ENCODE data around the gene REEP6. TPM values are rescaled to one million over a fixed set of nuclear protein-coding genes. Genes with fewer than 3 reads are reported as not detected.

Gene REEP6
- total and polyA plus RNA-seq, 3 donors from 2014 or later = 386 to 454 (median 429) TPM

GRCh38 chr19:1478934-1479707, 11.9 kb upstream of the REEP6 start, which contains the start of gene C19orf25:
Gene C19orf25, minus strand, starts transcription at chr19:1479215. Its CDS starts 312 bp downstream, at chr19:1478903.
- Histone ChIP-seq H3K4me1 (peaks cover 14% of the 10 kb centered on the region), H3K9me3 (no peaks in the 10 kb centered on the region), H3K36me3 (ENCODE audit: low read depth, missing control alignments) (no peaks in the 10 kb centered on the region), H3K4me3 (peak within 1 kb of the TSS; percentile 89 to 98), H3K27ac (peak within 1 kb of the TSS; percentile 61 to 62), H3K27me3 (no peaks in the 10 kb centered on the region)
- WGBS, 2 donors = 1 to 2% methylated on average over 4 to 71 of the region's 71 CpGs
- intact Hi-C loops (cut with DNase I; ENCODE audit: low total_unique reads) = no loop called here
- TF ChIP-seq POLR2A (IDR thresholded peaks at IDR 0.05) = no peak
- TF ChIP-seq, protein P1, sequence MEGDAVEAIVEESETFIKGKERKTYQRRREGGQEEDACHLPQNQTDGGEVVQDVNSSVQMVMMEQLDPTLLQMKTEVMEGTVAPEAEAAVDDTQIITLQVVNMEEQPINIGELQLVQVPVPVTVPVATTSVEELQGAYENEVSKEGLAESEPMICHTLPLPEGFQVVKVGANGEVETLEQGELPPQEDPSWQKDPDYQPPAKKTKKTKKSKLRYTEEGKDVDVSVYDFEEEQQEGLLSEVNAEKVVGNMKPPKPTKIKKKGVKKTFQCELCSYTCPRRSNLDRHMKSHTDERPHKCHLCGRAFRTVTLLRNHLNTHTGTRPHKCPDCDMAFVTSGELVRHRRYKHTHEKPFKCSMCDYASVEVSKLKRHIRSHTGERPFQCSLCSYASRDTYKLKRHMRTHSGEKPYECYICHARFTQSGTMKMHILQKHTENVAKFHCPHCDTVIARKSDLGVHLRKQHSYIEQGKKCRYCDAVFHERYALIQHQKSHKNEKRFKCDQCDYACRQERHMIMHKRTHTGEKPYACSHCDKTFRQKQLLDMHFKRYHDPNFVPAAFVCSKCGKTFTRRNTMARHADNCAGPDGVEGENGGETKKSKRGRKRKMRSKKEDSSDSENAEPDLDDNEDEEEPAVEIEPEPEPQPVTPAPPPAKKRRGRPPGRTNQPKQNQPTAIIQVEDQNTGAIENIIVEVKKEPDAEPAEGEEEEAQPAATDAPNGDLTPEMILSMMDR (IDR thresholded peaks at IDR 0.05) = no peak
- DNase-seq = peak; percentile 97

GRCh38 chr19:1481224-1481892, 9.6 kb upstream of the REEP6 start:
- H3K9me3 ChIP-seq = no peaks in the 10 kb centered on the region
- no peaks in the 10 kb centered on the region for H3K36me3 ChIP-seq (ENCODE audit: low read depth, missing control alignments)
- no peaks in the 10 kb centered on the region for H3K27me3 ChIP-seq
- no peak overlapping the region for H3K4me3 ChIP-seq
- no peak for DNase-seq
- peaks cover 14% of the 10 kb centered on the region for H3K4me1 ChIP-seq
- H3K27ac ChIP-seq = no peak overlapping the region
- WGBS, 2 donors = 90 to 92% methylated on average over 17 to 26 of the region's 26 CpGs
- TF ChIP-seq, protein P1 (IDR thresholded peaks at IDR 0.05) = no peak
- TF ChIP-seq POLR2A (IDR thresholded peaks at IDR 0.05) = no peak
- intact Hi-C loops (cut with DNase I; ENCODE audit: low total_unique reads) = no loop called here

GRCh38 chr19:1481893-1482360, 9.1 kb upstream of the REEP6 start:
- no peak for TF ChIP-seq POLR2A (IDR thresholded peaks at IDR 0.05)
- TF ChIP-seq, protein P1 (IDR thresholded peaks at IDR 0.05) = no peak
- H3K4me1 ChIP-seq = peaks cover 14% of the 10 kb centered on the region
- no peaks in the 10 kb centered on the region for H3K27me3 ChIP-seq
- H3K36me3 ChIP-seq (ENCODE audit: low read depth, missing control alignments) = no peaks in the 10 kb centered on the region
- intact Hi-C loops (cut with DNase I; ENCODE audit: low total_unique reads) = no loop called here
- no peak overlapping the region for H3K27ac ChIP-seq
- WGBS, 2 donors = 91 to 93% methylated on average over 5 to 36 of the region's 36 CpGs
- no peak overlapping the region for H3K4me3 ChIP-seq
- no peak for DNase-seq
- no peaks in the 10 kb centered on the region for H3K9me3 ChIP-seq

- TF ChIP-seq, protein P1 (IDR thresholded peaks at IDR 0.05) = no peak
- TF ChIP-seq POLR2A (IDR thresholded peaks at IDR 0.05) = no peak
- 78 to 82% methylated on average over 25 to 37 of the region's 37 CpGs for WGBS, 2 donors
- no peak for DNase-seq
Measured at GRCh38 chr19:1482361-1483130, 8.4 kb upstream of the REEP6 start.

More at GRCh38 chr19:1482361-1483130, 8.4 kb upstream of the REEP6 start:
- Histone ChIP-seq H3K4me3 (no peak overlapping the region), H3K27me3 (no peaks in the 10 kb centered on the region), H3K27ac (no peak overlapping the region), H3K4me1 (peaks cover 14% of the 10 kb centered on the region), H3K9me3 (no peaks in the 10 kb centered on the region), H3K36me3 (ENCODE audit: low read depth, missing control alignments) (no peaks in the 10 kb centered on the region)
- intact Hi-C loops (cut with DNase I; ENCODE audit: low total_unique reads) = no loop called here

All from testis (tissue), 3 donors.